Brain microvascular endothelial cell (primary cell): Measurements from ENCODE around the gene SGSH.
"Not testable (repeated sequence)": the region's sequence is repeated elsewhere in the genome, so short reads cannot be mapped to it uniquely, and the experiment has no call there.

ENCODE experiments used
- DNase-seq: peaks from one replicate; pipeline ENCODE4 v3.0.0-alpha.2; 2020
- H3K27ac ChIP-seq: fragments of 250-450 bp; sonication (Bioruptor Pico); 2 replicates; pipeline ENCODE4 v1.5.1; 2020; ENCODE audit warnings: mild to moderate bottlenecking, moderate library complexity
- H3K27me3 ChIP-seq: fragments of 250-450 bp; sonication (Bioruptor Pico); replicated peaks from 2 replicates; pipeline ENCODE4 v1.5.1; 2020; ENCODE audit warnings: mild to moderate bottlenecking
- H3K36me3 ChIP-seq: fragments of 250-450 bp; sonication (Bioruptor Pico); replicated peaks from 2 replicates; pipeline ENCODE4 v1.5.1; 2020; ENCODE audit warnings: mild to moderate bottlenecking
- H3K4me3 ChIP-seq: 2 replicates; pipeline ENCODE4 v1.5.1; 2011; ENCODE audit warnings: low read depth, mild to moderate bottlenecking, control low read depth, low read length, moderate library complexity
- CTCF ChIP-seq: IDR thresholded peaks from 2 replicates; pipeline ENCODE4 v1.5.1; 2011; ENCODE audit warnings: low read depth, mild to moderate bottlenecking, moderate library complexity, low read length, control low read depth, inconsistent platforms; ENCODE audit errors: missing control alignments
- in situ Hi-C: cut with HindIII; loops from 2 replicates; pipeline ENCODE4 v1.10.0; 2017; ENCODE audit warnings: low sequenced_read_pairs, low pct_ligation_motif_present

Gene SGSH

DNA sequence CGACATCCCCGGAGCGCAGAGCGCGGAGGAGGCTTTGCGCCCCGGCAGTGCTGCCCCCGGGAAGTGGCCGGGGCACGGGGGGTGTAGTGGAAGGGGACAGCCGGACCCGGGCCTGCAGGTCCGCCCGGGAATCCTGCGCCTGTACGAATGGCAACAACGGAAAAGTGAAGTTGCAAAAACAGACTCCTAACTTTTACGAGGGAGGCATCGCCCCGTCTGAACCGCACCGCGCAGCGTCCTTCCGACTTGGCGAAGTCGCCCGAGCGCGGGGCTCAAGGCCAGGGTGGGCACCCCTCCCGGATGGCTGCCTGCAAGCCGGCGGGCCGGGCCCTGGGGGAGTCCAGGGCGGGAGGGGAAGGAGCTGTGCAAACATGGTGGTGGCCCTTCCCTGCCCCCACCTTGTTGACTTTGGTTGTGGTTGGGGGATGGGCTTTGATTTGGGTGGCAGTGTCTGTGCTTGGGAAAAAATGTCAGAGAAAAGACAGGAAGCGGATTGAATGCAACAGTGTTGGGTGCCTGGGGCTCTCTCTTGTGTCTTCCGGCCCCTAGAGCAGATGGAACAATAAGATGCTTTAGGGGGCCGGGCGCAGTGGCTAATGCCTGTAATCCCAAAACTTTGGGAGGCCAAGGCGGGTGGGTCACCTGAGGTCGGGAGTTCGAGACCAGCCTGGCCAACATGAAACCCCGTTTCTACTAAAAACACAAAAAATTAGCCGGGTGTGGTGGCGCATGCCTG is 41.2 kb upstream of the SGSH start:
- no peak for TF ChIP-seq CTCF
- in situ Hi-C loops = no loop called here
- peak overlapping the region; percentile 94 for H3K27ac ChIP-seq
- H3K27me3 ChIP-seq = no peaks in the 10 kb centered on the region
- DNase-seq = peak; percentile 24
- H3K4me3 ChIP-seq = peak overlapping the region; percentile 77
- peaks cover 3% of the 10 kb centered on the region for H3K36me3 ChIP-seq

GRCh38 chr17:80260791-80261158 is 40.6 kb upstream of the SGSH start, which contains the start of gene RNF213:
TSS of gene RNF213 (plus strand) at chr17:80260852. CDS start at chr17:80263682, 2,830 bp downstream.
- no peak for TF ChIP-seq CTCF
- H3K4me3 ChIP-seq = peak within 1 kb of the TSS; percentile 77
- in situ Hi-C loops = no loop called here

DNA sequence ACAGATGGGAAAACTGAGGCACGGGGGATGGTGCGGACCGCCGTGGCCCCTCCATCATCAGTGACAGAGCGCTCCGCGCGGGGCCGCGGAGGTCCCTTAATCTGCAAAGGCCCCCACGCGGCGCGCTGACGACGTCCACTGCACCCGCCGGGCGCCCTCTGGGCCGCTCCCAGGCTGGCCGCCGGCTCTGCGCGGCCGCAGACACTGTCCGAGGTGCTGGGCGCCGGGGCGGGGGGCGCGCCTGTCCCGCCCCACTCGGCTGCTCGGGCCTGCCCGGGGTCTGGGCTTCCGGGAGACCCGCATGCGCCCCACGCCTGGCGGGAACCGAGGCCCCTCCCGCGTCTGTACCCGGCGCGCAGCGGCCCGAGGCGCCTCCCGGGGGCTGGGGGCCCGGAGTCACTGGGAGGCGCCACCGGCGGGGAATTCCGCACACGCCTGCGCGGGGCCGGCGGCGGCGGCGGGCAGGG is 40.0 kb upstream of the SGSH start:
- in situ Hi-C loops = no loop called here
- TF ChIP-seq CTCF = no peak
- no peaks in the 10 kb centered on the region for H3K27me3 ChIP-seq
- H3K4me3 ChIP-seq = peak overlapping the region; percentile 48
- H3K27ac ChIP-seq = peak overlapping the region; percentile 90
- H3K36me3 ChIP-seq = peaks cover 3% of the 10 kb centered on the region
- DNase-seq = peak; percentile 22

More at GRCh38 chr17:80260791-80261158, 40.6 kb upstream of the SGSH start, which contains the start of gene RNF213:
- DNase-seq = no peak
- Histone ChIP-seq H3K27ac (peak within 1 kb of the TSS; percentile 94), H3K27me3 (no peaks in the 10 kb centered on the region), H3K36me3 (peaks cover 3% of the 10 kb centered on the region)

GRCh38 chr17:80259457-80260068 is 39.4 kb upstream of the SGSH start:
- DNase-seq = no peak
- TF ChIP-seq CTCF = no peak
- Histone ChIP-seq H3K27ac (peak overlapping the region; percentile 90), H3K4me3 (peak overlapping the region; percentile 48), H3K36me3 (peaks cover 3% of the 10 kb centered on the region), H3K27me3 (no peaks in the 10 kb centered on the region)
- in situ Hi-C loops = no loop called here

DNA sequence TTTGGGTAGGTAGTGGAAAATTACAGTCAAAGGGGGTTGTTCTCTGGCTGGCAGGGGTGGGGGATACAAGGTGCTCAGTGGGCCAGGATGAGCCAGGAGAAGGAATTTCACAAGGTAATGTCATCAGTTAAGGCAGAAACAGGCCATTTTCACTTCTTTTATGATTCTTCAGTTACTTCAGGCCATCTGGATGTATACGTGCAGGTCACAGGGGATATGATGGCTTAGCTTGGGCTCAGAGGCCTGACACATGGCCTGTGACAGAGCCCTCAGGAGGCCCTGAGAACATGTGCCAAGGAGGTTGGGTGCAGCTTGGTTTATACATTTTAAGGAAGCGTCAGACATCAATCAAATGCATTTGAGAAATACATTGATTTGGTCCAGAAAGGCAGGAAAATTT is 38.2 kb upstream of the SGSH start:
- DNase-seq, H3K27me3 ChIP-seq, H3K4me3 ChIP-seq, H3K27ac ChIP-seq, H3K36me3 ChIP-seq, in situ Hi-C loops: not testable (repeated sequence)

- peaks cover 3% of the 10 kb centered on the region for H3K36me3 ChIP-seq
- no peaks in the 10 kb centered on the region for H3K27me3 ChIP-seq
- in situ Hi-C loops = no loop called here
- TF ChIP-seq CTCF = no peak
- no peak for DNase-seq
- H3K27ac ChIP-seq = no peak overlapping the region
- H3K4me3 ChIP-seq = no peak overlapping the region
Measured at GRCh38 chr17:80257716-80258213, 37.6 kb upstream of the SGSH start.
